Globus pallidus (tissue), 1 donor: ENCODE data around the gene NRXN3.
A peak's percentile ranks its signal among the peaks of the same experiment; 100 is the strongest.

Experiments used
- DNase-seq: peaks from one replicate; pipeline ENCODE4 v3.0.0-alpha.2; 2015; ENCODE audit warnings: low spot score

The NRXN3 gene

DNA sequence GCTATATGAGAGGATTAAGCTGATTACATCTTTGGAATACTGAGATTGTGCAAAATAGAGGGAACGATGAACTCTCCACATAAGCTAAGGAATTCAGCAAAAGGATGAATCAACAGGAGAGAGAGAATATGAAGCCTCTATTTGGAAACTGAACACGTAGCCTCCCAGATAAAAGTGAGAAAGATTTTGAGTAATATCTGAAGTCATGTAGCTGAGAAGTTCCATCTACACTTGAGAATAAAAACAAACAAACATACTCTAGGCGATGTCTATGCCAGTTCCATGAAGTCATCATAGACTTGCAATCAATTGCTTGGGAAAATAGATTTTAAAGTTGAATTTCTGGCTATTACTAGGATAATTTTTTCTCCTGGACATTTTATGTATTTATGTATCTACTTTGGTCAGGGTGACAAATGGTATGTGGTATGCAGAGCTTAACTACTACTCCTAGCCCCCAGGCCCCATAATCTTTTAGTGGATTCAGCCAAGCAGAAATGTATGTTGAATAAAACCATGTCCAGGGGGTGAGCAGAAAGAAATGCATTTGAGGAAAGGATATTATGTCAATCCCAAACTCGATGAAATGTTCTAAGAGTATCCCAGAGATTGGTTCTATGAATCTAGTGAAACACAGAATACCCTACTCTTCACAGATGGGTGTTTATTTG is 1413.7 kb downstream of the NRXN3 start:
- DNase-seq = no peak

DNA sequence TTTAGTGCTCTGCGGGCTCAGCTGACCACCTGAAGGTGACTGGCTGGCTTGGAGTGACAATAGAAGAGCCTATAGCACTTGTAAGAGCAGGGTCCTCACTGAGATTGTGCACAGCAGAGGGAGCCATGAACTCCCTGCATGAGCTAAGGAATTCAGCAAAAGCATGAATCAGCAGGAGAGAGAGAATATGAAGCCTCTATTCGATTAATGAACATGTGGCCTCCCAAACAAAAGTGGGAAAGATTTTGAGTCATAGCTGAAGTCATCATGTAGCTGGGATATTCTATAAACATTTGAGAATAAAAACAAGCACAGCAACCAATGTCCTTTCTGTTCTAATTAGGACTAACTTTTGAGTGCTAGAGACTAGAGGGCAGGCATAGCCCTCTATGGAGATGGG is 1414.5 kb downstream of the NRXN3 start:
- DNase-seq = no peak

- no peak for DNase-seq
These were observed 1415.7 kb downstream of the NRXN3 start for GRCh38 chr14:79585845-79586244.

DNA sequence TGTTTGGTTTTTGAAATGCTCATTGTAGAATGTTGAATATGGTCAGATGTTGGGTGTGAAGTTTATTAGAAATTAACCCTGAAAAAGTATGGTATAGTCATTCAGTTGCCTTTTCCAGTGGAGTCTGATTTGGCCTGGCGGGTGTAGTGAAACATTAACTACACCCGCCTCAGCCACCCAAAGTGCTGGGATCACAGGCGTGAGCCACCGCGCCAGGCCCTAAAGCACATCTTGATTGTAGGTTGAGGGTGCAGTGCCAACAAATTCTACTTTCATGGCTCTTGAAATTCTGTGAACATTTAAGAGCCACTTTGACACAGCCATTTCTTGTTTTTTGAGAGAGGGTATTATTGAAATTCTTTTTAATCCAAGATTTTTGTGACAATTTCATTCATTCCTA is 1416.2 kb downstream of the NRXN3 start:
- no peak for DNase-seq

DNA sequence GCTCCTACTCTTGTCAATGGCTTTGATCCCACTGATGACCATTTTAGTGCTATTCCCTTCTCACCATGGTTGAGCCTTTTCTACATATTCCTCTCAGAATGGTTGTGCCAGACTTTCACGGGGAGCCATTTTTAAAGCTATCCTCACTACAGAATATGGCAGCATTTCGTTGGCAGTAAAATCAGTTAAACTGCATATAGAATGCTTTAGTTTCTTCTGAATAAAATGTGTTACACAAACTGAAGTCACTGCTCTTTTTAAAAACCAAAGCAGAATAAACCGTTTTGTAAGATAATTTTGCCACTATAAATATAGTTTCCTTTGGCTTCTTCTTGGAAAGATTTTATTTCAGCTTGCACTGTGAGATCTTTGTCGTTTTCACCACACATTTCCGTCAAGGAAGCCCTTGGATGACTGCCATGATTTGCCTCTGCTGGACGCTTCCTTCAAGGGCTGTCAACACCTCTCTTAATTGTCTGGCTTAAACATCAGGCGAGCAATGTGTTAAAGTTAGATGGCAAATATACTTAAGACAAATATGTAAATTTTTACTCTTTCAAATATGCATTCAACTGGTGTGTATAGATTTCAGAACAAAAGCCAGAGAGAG is 1416.9 kb downstream of the NRXN3 start:
- DNase-seq = no peak

GRCh38 chr14:79587875-79588274 is 1417.7 kb downstream of the NRXN3 start:
- DNase-seq = no peak

GRCh38 chr14:79588398-79588797 is 1418.2 kb downstream of the NRXN3 start:
- DNase-seq = no peak

GRCh38 chr14:79596551-79596950 is 1426.4 kb downstream of the NRXN3 start:
- no peak for DNase-seq

- no peak for DNase-seq
These were observed 1427.4 kb downstream of the NRXN3 start for GRCh38 chr14:79597566-79597965.

DNA sequence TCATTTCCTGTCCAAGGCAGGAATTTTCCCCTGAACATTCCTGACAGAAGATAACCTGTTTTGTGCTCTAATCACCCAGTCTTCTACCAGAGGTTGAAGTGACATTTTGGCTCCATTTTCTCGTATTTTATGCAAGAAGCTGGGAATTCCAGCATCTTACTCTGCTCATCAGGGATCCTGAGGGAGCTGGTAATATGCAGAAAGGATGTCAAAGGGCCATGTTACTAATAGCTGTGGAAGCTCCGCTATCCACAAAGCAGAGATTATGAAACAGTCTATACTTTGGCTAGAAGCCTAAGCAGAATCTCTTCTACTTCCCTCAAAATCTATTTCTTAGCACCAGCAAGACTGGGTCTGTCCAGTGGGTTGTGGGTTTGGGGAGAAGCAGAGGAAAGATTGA is 1428.2 kb downstream of the NRXN3 start:
- no peak for DNase-seq

- no peak for DNase-seq
These were observed 1429.1 kb downstream of the NRXN3 start for GRCh38 chr14:79599239-79599638.

GRCh38 chr14:79600406-79600805 is 1430.2 kb downstream of the NRXN3 start:
- DNase-seq = no peak

DNA sequence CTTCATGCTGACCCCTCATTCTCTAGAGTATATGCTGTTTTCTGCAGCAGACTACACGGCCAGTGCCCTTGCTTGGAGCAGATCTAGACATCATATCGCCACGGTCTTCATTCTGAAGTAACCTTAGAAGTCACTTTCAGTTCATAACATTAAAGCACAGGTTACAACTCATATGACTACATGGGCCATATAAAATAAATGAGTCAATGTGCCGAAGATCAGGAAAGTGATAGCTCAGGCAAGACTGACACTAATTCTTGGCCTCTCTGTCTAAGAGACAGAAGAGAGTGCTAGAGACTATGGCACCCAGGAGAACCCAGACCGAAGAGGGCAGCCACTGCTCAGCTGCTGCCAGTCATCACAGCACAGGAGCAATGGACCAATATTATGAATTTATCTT is 1431.4 kb downstream of the NRXN3 start:
- no peak for DNase-seq

- no peak for DNase-seq
These were observed 1431.9 kb downstream of the NRXN3 start for GRCh38 chr14:79602045-79602444.

GRCh38 chr14:79602742-79603141 is 1432.6 kb downstream of the NRXN3 start:
- no peak for DNase-seq

- peak; percentile 47 for DNase-seq
These were observed 1435.7 kb downstream of the NRXN3 start for GRCh38 chr14:79605849-79606248.

DNA sequence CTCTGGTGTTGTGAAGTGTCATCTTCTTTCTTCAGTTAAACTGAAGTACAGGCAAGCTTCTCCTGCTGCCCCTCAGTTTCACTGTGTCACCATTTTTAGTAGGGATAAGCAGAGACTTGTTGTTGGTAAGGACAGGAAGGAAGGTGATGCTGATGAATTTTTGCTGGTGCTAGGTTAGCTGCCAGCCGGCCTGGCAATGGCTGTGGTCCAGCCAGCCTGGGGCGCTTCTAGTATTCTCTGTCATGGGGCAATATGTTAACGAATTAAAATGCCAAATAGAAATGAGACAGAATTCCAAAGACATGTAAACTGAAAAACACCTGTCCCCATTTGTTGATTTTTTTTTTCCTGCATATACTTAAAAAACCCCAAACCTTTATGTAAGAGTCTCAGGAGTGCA is 1438.3 kb downstream of the NRXN3 start:
- DNase-seq = no peak

DNA sequence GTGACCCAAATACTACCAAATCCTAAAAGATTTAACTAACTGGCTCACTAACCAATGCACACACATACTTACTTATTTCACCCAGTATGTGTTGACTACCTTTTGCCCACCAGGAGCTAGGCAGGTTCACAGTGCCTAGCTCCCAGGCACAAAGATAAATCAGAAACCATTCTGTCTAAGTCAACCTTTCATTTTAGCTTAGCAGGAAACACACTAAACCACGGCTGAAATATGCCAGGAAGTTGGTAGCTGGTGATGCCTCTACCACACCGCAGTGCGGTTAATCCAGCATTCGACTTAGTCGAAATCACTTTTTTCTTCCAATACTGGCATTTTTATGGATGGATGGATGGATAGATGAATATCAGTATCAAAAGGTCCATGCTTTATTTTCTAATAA is 1443.5 kb downstream of the NRXN3 start:
- no peak for DNase-seq

DNA sequence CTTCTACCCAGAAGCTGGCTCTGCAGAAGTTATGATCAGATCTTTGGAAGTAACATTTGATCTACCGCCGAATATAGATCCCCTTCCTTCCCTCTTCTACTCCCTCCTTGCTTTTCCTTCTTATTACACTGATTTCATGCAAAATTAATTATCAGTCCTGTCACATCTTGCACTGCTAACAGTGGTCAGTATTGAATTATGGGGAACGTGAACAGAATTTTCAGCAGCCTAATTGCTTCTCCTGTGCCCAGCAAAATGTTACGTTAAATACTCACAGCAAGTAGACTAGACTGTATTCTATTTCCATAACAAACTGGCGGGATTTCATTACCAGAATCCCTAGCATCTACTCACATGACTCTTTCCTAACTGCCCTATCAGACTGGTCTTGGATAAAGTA is 1444.3 kb downstream of the NRXN3 start:
- DNase-seq = peak; percentile 72

DNA sequence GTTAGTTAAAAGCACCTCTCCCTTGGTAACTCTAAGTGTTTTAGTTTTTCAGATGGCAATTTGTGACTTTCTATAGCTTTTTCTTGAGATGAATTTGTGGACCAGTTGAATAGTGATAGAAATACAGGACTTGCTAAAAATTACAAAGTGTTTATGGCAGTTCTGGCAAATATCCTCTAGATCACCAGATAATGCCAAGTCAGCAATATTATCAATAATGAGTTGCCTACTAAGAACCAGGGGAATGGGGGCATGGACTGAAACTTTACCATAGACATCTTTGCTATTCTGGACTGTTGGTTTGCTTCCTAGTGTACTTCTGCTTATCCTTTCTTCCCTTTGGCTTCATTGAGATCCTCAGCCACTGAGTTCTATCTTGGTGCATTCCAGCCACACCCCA is 1456.9 kb downstream of the NRXN3 start:
- DNase-seq = no peak

GRCh38 chr14:79629411-79630287 is 1459.5 kb downstream of the NRXN3 start:
- DNase-seq = no peak

- DNase-seq = no peak
These were observed 1460.3 kb downstream of the NRXN3 start for GRCh38 chr14:79630288-79630960.

DNA sequence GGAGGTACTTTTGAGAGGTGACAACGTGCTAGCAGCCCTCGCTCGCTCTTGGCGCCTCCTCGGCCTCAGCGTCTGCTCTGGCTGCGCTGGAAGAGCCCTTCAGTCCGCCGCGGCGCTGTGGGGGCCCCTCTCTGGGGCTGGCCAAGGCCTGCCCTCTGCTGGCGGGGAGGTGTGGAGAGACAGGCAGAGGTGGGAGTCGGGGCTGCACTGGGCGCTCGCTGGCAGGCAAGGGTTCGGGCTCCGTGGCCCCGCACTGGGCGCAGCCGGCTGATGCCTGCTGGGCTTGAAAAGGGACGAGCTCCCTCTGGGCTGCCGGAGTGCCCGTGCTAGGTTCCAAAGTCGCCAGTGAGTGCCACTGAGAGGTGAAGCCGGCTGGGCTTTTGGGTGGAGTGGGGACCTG is 1461.1 kb downstream of the NRXN3 start:
- DNase-seq = no peak
